GM21423 (cell line): ENCODE measurements around the gene FSD1.
"Not testable (repeated sequence)": the region's sequence is repeated elsewhere in the genome, so short reads cannot be mapped to it uniquely, and the experiment has no call there.

Experiments used
- ATAC-seq: cut with Tn5 transposase; IDR thresholded peaks from one replicate; pipeline ENCODE4 v1.9.1; 2021; ENCODE audit warnings: mild to moderate bottlenecking, moderate library complexity; ENCODE audit not compliant: unreplicated experiment

FSD1 gene

GRCh38 chr19:4284176-4284958 is 20.0 kb upstream of the FSD1 start:
- ATAC-seq: no peak

- ATAC-seq: no peak
These were observed 19.4 kb upstream of the FSD1 start for GRCh38 chr19:4284974-4285373.

GRCh38 chr19:4286141-4286540 is 18.3 kb upstream of the FSD1 start:
- ATAC-seq: not testable (repeated sequence)

- no peak for ATAC-seq
These were observed 16.2 kb upstream of the FSD1 start for GRCh38 chr19:4288091-4288777.

DNA sequence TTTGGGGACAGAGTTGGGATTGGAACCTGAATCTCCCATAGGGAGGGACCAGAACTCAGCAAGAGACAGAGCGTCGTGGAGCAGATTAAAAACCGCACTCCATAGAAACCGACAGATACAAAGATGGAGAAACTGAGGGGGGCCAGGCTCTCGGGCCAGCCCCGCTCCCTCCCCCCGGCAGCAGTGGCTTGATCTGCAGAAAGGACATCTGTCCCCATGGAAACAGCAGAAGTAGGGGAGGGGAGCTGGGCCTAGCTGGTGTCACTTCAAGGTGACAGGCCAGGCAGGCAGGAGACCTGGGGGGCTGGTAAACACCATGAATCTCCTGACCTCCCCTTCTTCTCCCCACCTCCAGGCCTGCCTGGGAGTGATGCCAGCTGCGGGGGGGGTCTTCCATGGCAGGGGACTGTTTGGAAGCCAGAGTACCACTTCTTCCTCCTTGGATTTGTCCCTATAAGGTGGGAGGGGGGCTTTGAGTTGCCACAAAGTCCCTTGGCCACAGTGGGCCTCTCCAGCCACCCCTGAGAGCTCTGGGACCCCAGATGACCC is 13.1 kb upstream of the FSD1 start:
- ATAC-seq: no peak

DNA sequence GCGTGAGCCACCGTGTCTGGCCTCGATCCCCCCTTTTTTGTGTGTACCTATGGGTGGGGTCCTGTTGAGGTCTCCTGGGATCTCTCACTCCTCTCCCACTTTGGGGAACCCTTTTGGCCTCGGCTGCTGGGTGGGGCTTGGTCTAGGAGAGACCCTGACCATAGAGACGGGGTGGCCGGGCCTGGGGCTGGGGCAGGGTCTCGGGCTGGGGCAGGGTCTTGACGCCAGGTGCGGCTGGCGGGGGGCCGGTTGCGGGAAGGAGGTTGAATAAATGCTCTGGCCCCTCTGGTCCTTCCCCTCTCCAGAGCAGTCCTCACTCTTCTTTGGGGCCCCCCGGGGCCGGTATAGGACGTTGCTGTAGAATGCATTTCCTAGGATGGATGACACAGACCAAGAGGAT is 11.9 kb upstream of the FSD1 start:
- no peak for ATAC-seq

GRCh38 chr19:4294389-4294788 is 10.0 kb upstream of the FSD1 start:
- ATAC-seq: no peak

DNA sequence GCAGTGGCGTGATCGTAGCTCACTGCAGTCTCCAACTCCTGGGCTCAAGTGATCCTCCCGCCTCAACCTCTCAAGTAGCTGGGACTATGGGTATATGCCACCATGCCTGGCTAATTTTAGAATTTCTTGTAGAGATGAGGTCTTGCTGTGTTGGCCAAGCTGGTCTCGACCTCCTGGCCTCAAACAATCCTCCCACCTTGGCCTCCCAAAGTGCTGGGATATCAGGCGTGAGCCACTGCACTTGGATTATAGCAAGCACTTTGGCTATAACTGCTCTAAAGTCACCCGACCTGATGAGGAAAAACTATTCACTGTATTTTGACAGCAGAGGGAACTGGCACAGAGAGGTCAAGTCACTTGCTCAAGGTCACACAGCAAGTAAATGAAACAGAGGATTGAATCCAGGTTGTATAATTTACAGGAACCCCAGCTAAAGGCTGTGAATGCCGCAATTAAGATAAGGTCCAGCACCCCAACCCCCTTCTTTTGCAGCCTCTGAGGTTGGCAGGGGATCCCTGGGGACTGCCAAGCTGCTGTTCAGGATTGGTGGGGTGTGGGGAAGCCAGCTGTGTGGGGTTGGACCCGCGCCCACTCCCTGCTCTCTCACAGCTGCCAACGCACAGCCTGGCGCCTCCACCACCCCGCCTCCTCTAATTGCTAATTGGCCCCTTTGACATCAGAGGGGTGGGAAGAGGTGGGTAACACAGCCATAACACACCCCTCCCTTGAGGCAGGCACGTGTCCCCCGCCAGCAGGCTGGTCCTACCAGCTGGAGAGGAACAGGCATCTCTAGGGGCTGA is 8.2 kb upstream of the FSD1 start:
- no peak for ATAC-seq

- ATAC-seq: no peak
These were observed 6.2 kb upstream of the FSD1 start for GRCh38 chr19:4297901-4298809.

GRCh38 chr19:4298810-4299550 is 5.4 kb upstream of the FSD1 start:
- no peak for ATAC-seq

DNA sequence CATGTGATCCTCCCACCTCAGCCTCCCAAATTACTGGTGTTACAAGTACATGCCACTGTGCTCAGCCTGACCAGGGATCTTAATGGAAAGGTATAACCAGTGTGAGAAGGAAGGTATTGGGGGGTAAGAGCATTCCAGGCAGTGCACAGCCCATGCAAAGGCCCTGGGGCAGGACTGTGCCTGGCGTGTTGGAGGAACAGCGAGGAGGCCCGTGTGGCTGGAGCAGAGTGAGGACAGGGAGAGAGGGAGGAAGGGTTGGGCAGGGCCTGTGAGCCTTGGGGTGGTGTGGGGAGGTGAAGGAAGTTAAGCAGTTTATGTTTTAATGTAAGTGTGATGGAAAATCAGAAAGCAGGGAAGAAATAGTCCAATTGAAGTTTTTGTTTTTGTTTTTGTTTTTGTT is 3.8 kb upstream of the FSD1 start:
- no peak for ATAC-seq

DNA sequence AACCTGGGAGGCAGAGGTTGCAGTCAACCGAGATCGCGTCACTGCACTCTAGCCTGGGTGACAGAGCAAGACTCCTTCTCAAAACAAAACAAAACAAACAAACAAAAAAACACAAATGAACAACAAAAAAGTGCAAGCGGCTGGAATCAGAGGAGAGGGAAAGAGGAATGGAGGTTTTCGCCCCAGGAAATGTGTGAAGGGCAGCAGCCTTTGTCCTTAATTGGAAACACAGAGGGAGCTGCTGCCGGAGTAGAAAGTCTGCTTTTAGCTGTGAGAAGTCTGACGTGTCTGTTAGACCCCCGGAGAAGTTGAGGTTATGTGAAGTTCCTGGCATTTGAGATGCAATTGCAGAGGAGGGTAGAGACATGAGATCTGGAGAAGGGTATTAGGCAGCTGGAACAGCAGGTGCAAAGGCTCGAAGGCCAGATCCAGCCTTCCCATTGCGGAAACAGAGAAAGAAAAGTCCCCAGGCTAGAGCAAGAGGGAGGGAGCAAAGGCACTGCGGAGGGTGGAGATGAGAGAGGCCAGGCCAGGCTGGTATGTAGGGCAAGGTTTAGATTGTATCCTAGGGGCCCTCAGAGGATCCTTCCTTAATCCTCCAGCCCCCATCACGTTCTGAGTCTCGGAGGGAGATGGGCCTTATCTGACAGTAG is 2.7 kb upstream of the FSD1 start:
- no peak for ATAC-seq

DNA sequence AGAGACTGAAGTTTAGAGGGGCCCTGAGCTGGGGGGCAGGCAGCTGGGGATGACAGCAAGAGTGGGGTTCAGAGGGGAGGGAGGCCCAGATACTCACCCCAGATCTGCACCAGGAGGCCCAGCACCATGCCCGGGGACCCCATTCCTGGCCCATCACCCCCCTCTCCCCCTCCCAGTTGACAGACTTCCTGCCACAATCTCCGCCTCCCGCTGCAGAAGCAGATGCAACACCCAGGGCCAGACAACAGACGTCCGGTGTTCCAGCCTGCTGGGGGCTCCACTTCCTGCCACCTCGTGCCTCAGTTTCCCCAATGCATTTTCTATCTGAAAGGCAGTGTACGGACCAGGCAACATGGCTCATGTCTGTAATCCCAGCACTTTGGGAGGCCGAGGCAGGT is 2.2 kb upstream of the FSD1 start, which contains the start of gene TMIGD2:
Gene TMIGD2 (minus strand): TSS at position 147 of the 398 bp plus-strand sequence. CDS start 4 bp downstream, at position 143.
- ATAC-seq: no peak

DNA sequence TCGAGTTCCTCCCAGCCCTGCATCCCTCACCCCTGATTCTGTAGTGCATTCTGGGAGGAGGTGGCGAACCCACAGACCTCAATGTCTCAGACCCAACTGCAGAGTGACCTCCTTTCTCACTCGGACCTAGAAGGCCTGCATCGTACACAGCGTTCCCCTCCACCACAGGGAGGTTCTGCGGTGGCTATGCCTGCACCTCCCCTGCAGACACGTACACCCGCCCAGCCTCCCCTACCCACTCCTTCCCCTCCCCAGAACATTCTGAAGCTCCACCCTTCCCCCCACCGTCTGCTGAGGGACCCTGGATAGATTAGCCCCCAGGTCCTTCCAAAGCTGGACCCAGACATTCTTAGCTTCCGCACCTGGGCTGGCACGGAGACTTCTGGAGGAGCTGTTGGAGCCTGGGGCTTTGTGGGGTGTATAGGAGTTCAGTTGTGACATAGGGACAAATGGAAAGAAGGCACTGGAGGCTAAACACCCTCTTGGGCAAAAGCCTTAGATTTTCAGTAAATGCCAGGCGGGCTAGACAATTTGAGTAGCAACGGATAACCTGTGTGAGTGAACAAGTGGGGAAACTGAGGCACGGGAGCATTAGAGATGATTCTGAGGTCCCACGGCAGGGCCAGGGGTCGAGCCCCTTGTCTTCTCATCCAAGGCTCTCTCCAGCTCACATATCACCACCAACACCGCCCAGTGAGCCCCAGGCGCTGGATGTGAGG is 420 bp upstream of the FSD1 start:
- no peak for ATAC-seq

DNA sequence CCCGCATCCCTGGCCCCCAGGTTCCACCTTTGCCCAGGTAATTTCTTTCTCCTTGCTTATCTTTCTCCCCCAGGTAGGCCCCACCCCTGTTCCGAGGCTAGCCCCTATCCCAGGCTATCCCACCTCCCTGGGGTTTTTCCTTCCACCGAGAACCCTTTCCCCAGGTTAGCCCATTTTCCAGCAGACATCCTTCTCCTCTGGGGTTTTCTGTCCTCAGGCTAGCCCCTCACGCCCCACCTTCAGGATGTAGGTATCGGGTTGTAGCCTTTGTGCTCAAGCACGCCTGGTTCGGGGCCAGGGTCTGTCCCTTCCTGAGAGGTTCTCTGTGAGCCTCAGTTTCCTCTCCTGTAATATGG is 837 bp downstream of the FSD1 start:
- no peak for ATAC-seq

- no peak for ATAC-seq
These were observed 1.3 kb downstream of the FSD1 start for GRCh38 chr19:4305659-4306058.

DNA sequence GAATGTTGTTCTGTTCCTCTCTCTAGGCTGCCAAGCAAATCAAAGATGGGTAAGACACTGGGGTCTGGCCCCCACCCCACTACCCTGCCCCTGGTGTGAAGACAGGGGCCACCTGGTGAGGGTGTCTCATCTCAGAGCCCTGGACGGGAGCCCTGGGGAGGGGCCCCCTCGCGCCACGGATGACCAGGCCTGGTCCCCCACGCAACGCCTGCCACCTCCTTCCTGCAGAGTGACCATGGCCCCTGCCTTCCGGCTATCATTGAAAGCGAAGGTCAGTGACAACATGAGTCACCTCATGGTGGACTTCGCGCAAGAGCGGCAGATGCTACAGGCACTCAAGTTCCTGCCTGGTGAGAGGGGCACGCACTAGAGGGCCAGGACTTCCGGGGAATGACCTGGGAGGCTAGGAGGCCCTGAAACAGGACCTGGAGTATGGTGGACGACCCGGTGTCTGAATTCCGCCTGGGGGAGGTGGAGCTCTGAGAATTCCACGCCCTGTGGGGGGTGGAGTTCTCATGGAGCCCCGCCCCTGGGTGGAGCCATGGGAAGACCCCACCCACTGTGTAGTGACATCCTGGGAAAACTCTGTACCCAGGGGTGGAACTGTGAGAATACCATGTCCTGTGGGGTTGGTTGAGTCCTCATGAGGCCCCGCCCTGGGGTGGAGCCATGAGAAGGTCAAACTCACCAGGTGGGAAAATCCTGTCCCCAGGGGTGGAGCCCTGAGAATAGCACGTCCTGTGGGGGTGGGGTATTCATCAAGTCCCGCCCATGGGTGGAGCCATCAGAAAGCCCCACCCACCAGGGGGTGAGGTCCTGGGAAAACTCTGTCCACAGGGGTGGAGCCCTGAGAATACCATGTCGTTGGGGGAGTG is 6.1 kb downstream of the FSD1 start:
- ATAC-seq: no peak
